Measurements from ENCODE around the gene ZNF888. TPM values are rescaled to one million over a fixed set of nuclear protein-coding genes. Genes with fewer than 3 reads are reported as not detected.

Gene ZNF888
- 10 to 100 TPM in 2 of 3 donors, 1 to 10 TPM in 1; 9.8 to 20.5 (median 16.7) TPM for total RNA-seq
- long read RNA-seq, donor 1, partial matches to known transcripts, result 0 of 3 reads
- long read RNA-seq, donor 1, other reads (novel, unspliced or antisense), result 3 of 3 reads
- long read RNA-seq, donor 2, partial matches to known transcripts, result 0 of 1 reads
- long read RNA-seq, donor 2, other reads (novel, unspliced or antisense), result 1 of 1 reads

- TF ChIP-seq CTCF (IDR thresholded peaks at IDR 0.05), result no peak
- peaks cover 13% of the 10 kb centered on the region for H3K4me1 ChIP-seq (ENCODE audit: low read depth)
- H3K36me3 ChIP-seq (ENCODE audit: low read depth), result no peaks in the 10 kb centered on the region
- H3K9me3 ChIP-seq, result no peaks in the 10 kb centered on the region
- peak; percentile 99 for ATAC-seq
- peak within 1 kb of the TSS; percentile 56 for H3K4me3 ChIP-seq
- DNase-seq, result peak; percentile 94 to 98 (median 98)
- intact Hi-C loops (cut with DNase I, micrococcal nuclease), result no loop called here
Observed at GRCh38 chr19:52922841-52923777, at the start of gene ZNF888. Gene ZNF888 (minus strand): TSS chr19:52923428. CDS start chr19:52917873, 5,555 bp downstream.

- H3K9me3 ChIP-seq, result peaks cover 51% of the 10 kb centered on the region
- no peak for TF ChIP-seq CTCF (IDR thresholded peaks at IDR 0.05)
- no peaks in the 10 kb centered on the region for H3K4me1 ChIP-seq (ENCODE audit: low read depth)
- ATAC-seq (no peak), DNase-seq (no peak)
- H3K36me3 ChIP-seq (ENCODE audit: low read depth), result peaks cover 7% of the 10 kb centered on the region
- intact Hi-C loops (cut with DNase I, micrococcal nuclease), result no loop called here
- H3K4me3 ChIP-seq, result no peak overlapping the region
Observed at GRCh38 chr19:52967772-52968171, 44.5 kb upstream of the ZNF888 start.

- peak overlapping the region; percentile 64 for H3K4me3 ChIP-seq
- H3K4me1 ChIP-seq (ENCODE audit: low read depth), result peaks cover 5% of the 10 kb centered on the region
- no peaks in the 10 kb centered on the region for H3K36me3 ChIP-seq (ENCODE audit: low read depth)
- ATAC-seq, result peak; percentile 37
- DNase-seq, result peak; percentile 33 to 57 (median 45)
- intact Hi-C loops (cut with DNase I, micrococcal nuclease), result no loop called here
- TF ChIP-seq CTCF (IDR thresholded peaks at IDR 0.05), result no peak
- H3K9me3 ChIP-seq, result peaks cover 41% of the 10 kb centered on the region
Observed at GRCh38 chr19:52963247-52963618, 40.0 kb upstream of the ZNF888 start.

- peak; percentile 7 for TF ChIP-seq CTCF (IDR thresholded peaks at IDR 0.05)
- Histone ChIP-seq H3K9me3 (peaks cover 41% of the 10 kb centered on the region), H3K36me3 (ENCODE audit: low read depth) (no peaks in the 10 kb centered on the region), H3K4me3 (peak within 1 kb of the TSS; percentile 64), H3K4me1 (ENCODE audit: low read depth) (peaks cover 5% of the 10 kb centered on the region)
- ATAC-seq, result peak; percentile 100
- intact Hi-C loops (cut with DNase I, micrococcal nuclease), result no loop called here
- DNase-seq, result peak; percentile 99 to 100 (median 100)
Observed at GRCh38 chr19:52962394-52963246, 39.4 kb upstream of the ZNF888 start, which contains the start of gene ZNF816. Gene ZNF816 (minus strand): TSS chr19:52962881. CDS start chr19:52956089, 6,792 bp downstream.

GRCh38 chr19:52961981-52962380, 38.8 kb upstream of the ZNF888 start:
- no peak for TF ChIP-seq CTCF (IDR thresholded peaks at IDR 0.05)
- intact Hi-C loops (cut with DNase I, micrococcal nuclease), result no loop called here
- Histone ChIP-seq H3K4me3 (peak overlapping the region; percentile 64), H3K4me1 (ENCODE audit: low read depth) (peaks cover 5% of the 10 kb centered on the region), H3K9me3 (peaks cover 41% of the 10 kb centered on the region), H3K36me3 (ENCODE audit: low read depth) (no peaks in the 10 kb centered on the region)
- ATAC-seq (peak; percentile 6), DNase-seq (no peak)

All from mucosa of descending colon (tissue), 3 donors.